SK-N-SH treated with all-trans-retinoic acid at 6 μM for 48 hours (cell line): ENCODE measurements around the gene LYPD6B.

ENCODE experiments used
- ATAC-seq: fragments of 200-7000 bp; cut with Tn5 transposase; 3 replicates; pipeline ENCODE4 v1.9.1; 2020; ENCODE audit warnings: mild to moderate bottlenecking, moderate library complexity
- ARNTL ChIP-seq: fragments of 450-650 bp; formaldehyde crosslinking; IDR thresholded peaks from 2 replicates; pipeline ENCODE4 v1.5.0; 2020; ENCODE audit warnings: low read depth, mild to moderate bottlenecking, moderate library complexity, borderline replicate concordance
- BACH2 ChIP-seq: fragments of 250-450 bp; sonication (Bioruptor Pico); IDR thresholded peaks from 2 replicates; pipeline ENCODE4 v1.9.0; 2021; ENCODE audit warnings: mild to moderate bottlenecking, borderline replicate concordance
- CSDC2 ChIP-seq: fragments of 250-450 bp; sonication (Bioruptor Pico); IDR thresholded peaks from 2 replicates; pipeline ENCODE4 v1.5.0; 2020; ENCODE audit warnings: mild to moderate bottlenecking, moderate library complexity
- ESRRG ChIP-seq: fragments of 250-450 bp; sonication (Bioruptor Pico); IDR thresholded peaks from 2 replicates; pipeline ENCODE4 v1.6.1; 2021; ENCODE audit warnings: mild to moderate bottlenecking
- GLIS3 ChIP-seq: fragments of 250-450 bp; sonication (Bioruptor Pico); IDR thresholded peaks from 2 replicates; pipeline ENCODE4 v1.5.0; 2020; ENCODE audit warnings: mild to moderate bottlenecking, moderate library complexity
- ISL1 ChIP-seq: fragments of 250-450 bp; sonication (Bioruptor Pico); IDR thresholded peaks from 2 replicates; pipeline ENCODE4 v2.1.2; 2022; ENCODE audit warnings: mild to moderate bottlenecking, moderate library complexity
- OSR1 ChIP-seq: fragments of 250-450 bp; sonication (Bioruptor Pico); IDR thresholded peaks from 2 replicates; pipeline ENCODE4 v1.8.0; 2022; ENCODE audit warnings: moderate library complexity, mild to moderate bottlenecking, inconsistent platforms
- PPARA ChIP-seq: fragments of 250-450 bp; sonication (Bioruptor Pico); IDR thresholded peaks from 2 replicates; pipeline ENCODE4 v1.5.0; 2020; ENCODE audit warnings: mild to moderate bottlenecking, borderline replicate concordance
- RARB ChIP-seq: fragments of 250-450 bp; sonication (Bioruptor Pico); IDR thresholded peaks from 2 replicates; pipeline ENCODE4 v1.8.0; 2021; ENCODE audit warnings: mild to moderate bottlenecking, moderate library complexity
- SNAI2 ChIP-seq: fragments of 250-450 bp; sonication (Bioruptor Pico); IDR thresholded peaks from 2 replicates; pipeline ENCODE4 v1.5.0; 2020; ENCODE audit warnings: mild to moderate bottlenecking, moderate library complexity
- TCF4 ChIP-seq: fragments of 250-450 bp; sonication (Bioruptor Pico); IDR thresholded peaks from 2 replicates; pipeline ENCODE4 v1.8.0; 2021; ENCODE audit warnings: mild to moderate bottlenecking, moderate library complexity, borderline replicate concordance
- TOX ChIP-seq: fragments of 250-450 bp; sonication (Bioruptor Pico); IDR thresholded peaks from 2 replicates; pipeline ENCODE4 v1.8.0; 2021; ENCODE audit warnings: mild to moderate bottlenecking, moderate library complexity, borderline replicate concordance
- ZC3H10 ChIP-seq: fragments of 250-450 bp; sonication (Bioruptor Pico); IDR thresholded peaks from 2 replicates; pipeline ENCODE4 v1.5.1; 2021; ENCODE audit warnings: mild to moderate bottlenecking, moderate library complexity
- ZFP3 ChIP-seq: fragments of 250-450 bp; sonication (Bioruptor Pico); IDR thresholded peaks from 2 replicates; pipeline ENCODE4 v1.5.0; 2020; ENCODE audit warnings: mild to moderate bottlenecking, moderate library complexity
- ZFP30 ChIP-seq: fragments of 450-650 bp; formaldehyde crosslinking; IDR thresholded peaks from 2 replicates; pipeline ENCODE4 v1.5.0; 2022; ENCODE audit warnings: mild to moderate bottlenecking, moderate library complexity
- ZNF565 ChIP-seq: fragments of 450-650 bp; formaldehyde crosslinking; conservative IDR thresholded peaks from 2 replicates; pipeline ENCODE4 v1.5.0; 2020; ENCODE audit warnings: low read depth, mild to moderate bottlenecking, moderate library complexity
- ZNF70 ChIP-seq: fragments of 450-650 bp; formaldehyde crosslinking; IDR thresholded peaks from 2 replicates; pipeline ENCODE4 v1.5.0; 2020; ENCODE audit warnings: mild to moderate bottlenecking, moderate library complexity
- ZNF8 ChIP-seq: fragments of 450-650 bp; formaldehyde crosslinking; IDR thresholded peaks from 2 replicates; pipeline ENCODE4 v1.5.0; 2020; ENCODE audit warnings: mild to moderate bottlenecking, moderate library complexity
- TF ChIP-seq, protein P1 (sequence below): fragments of 250-450 bp; sonication (Bioruptor Pico); IDR thresholded peaks from 2 replicates; pipeline ENCODE4 v1.8.0; 2021; ENCODE audit warnings: low read depth, mild to moderate bottlenecking, moderate library complexity, borderline replicate concordance
- TF ChIP-seq, protein P2 (sequence below): fragments of 250-450 bp; sonication (Bioruptor Pico); IDR thresholded peaks from 2 replicates; pipeline ENCODE4 v1.5.1; 2020; ENCODE audit warnings: low read depth, mild to moderate bottlenecking, moderate library complexity
- TF ChIP-seq, protein P3 (sequence below): fragments of 250-450 bp; sonication (Bioruptor Pico); IDR thresholded peaks from 2 replicates; pipeline ENCODE4 v1.5.1; 2021; ENCODE audit warnings: mild to moderate bottlenecking, moderate library complexity
- TF ChIP-seq, protein P4 (sequence below): fragments of 250-450 bp; sonication (Bioruptor Pico); IDR thresholded peaks from 2 replicates; pipeline ENCODE4 v1.5.0; 2020; ENCODE audit warnings: mild to moderate bottlenecking, moderate library complexity

Gene LYPD6B

DNA sequence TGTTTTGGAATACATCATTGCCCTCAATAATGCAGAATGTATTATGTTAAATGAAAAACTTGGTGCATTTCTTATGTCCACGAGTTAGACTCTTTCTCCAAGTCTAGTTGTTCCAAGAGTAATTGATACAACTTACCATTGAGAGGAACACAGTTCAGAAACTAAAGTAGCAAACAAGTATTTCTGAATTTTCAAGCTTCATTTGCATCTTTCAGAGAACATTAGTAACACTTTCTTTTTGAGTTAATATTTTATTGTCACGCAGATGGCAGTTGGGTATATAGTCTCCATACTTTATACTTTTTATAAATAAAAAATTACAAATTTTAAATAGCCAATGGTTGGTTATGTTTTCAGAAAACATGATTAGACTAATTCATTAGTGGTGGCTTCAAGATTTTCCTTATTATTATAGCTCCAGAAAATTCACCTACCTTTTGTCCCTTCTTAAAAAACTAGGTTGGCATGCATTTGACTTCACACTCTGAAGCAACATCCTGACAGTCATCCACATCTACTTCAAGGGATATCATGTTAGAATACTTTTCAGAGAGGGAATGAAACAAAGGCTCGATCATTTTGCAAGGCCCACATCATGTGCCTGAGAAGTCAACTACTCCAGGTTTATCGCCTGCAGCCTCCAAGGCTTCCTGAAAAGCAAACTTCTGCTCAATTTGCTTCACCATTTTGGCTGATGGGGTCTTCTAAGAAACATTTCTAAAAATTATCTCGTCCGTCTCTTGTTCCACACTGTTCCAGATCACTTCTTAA, 29.9 kb downstream of the LYPD6B start:
- ATAC-seq, result no peak

DNA sequence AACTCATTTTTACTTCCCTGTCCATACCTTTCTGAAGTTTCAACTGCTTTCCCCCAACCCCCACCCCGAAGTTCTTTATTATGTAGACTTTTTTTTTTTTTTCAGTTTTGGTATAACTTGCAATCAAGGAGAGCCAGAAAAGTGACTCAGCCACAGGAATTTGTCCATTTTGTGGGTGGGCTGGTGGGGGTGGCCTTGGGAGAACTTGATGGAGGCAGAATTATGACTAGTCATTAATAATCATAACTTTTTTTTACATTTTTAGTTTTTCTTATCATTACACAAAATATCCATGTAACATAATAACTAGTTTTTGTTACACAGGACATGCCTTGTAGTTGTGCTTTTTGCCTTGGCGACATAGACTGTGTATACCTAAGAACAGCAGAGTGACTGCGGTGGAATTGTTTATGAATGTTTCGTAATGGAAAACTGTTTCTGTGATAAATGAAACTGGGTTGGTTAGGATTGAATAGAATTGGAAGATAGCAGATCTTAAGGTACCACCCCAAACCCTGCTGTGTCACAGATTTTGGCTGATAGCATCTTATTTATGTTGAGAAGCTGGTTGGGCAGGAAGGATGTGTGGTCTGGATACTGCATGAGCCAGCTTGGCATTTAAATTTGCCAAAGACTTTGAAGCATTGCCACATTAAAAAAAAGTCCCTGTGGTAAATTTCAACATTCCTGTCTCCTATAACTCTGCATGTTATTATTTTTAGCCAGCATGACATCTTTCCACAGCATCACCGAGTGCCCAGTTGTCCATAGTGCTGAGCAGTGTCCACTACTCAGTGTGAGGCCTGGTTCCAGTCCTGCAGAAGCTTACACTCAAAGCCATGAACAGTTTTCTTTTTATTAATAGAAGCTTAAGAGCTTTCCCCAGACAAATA, 30.7 kb downstream of the LYPD6B start:
- TF ChIP-seq TCF4 (no peak), ZC3H10 (CRISPR knock-in tag) (no peak), PPARA (CRISPR knock-in tag) (no peak), ISL1 (CRISPR knock-in tag) (peak; percentile 79), ESRRG (CRISPR knock-in tag) (no peak), ARNTL (CRISPR knock-in tag) (no peak), ZFP3 (CRISPR knock-in tag) (0 out of 2 replicates have a peak, but pooled peaks have one; percentile 20), CSDC2 (CRISPR knock-in tag) (0 out of 2 replicates have a peak, but pooled peaks have one; percentile 54), ZNF70 (CRISPR knock-in tag) (no peak), ZNF8 (no peak), OSR1 (CRISPR knock-in tag) (no peak), GLIS3 (0 out of 2 replicates have a peak, but pooled peaks have one; percentile 44), ZFP30 (CRISPR knock-in tag) (no peak), ZNF565 (CRISPR knock-in tag) (no peak)
- TF ChIP-seq, protein P1, sequence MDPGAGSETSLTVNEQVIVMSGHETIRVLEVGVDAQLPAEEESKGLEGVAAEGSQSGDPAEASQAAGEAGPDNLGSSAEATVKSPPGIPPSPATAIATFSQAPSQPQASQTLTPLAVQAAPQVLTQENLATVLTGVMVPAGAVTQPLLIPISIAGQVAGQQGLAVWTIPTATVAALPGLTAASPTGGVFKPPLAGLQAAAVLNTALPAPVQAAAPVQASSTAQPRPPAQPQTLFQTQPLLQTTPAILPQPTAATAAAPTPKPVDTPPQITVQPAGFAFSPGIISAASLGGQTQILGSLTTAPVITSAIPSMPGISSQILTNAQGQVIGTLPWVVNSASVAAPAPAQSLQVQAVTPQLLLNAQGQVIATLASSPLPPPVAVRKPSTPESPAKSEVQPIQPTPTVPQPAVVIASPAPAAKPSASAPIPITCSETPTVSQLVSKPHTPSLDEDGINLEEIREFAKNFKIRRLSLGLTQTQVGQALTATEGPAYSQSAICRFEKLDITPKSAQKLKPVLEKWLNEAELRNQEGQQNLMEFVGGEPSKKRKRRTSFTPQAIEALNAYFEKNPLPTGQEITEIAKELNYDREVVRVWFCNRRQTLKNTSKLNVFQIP (CRISPR knock-in tag), result no peak
- TF ChIP-seq, protein P2, sequence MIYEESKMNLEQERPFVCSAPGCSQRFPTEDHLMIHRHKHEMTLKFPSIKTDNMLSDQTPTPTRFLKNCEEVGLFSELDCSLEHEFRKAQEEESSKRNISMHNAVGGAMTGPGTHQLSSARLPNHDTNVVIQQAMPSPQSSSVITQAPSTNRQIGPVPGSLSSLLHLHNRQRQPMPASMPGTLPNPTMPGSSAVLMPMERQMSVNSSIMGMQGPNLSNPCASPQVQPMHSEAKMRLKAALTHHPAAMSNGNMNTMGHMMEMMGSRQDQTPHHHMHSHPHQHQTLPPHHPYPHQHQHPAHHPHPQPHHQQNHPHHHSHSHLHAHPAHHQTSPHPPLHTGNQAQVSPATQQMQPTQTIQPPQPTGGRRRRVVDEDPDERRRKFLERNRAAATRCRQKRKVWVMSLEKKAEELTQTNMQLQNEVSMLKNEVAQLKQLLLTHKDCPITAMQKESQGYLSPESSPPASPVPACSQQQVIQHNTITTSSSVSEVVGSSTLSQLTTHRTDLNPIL (CRISPR knock-in tag), result 0 out of 2 replicates have a peak, but pooled peaks have one; percentile 10
- TF ChIP-seq, protein P3, sequence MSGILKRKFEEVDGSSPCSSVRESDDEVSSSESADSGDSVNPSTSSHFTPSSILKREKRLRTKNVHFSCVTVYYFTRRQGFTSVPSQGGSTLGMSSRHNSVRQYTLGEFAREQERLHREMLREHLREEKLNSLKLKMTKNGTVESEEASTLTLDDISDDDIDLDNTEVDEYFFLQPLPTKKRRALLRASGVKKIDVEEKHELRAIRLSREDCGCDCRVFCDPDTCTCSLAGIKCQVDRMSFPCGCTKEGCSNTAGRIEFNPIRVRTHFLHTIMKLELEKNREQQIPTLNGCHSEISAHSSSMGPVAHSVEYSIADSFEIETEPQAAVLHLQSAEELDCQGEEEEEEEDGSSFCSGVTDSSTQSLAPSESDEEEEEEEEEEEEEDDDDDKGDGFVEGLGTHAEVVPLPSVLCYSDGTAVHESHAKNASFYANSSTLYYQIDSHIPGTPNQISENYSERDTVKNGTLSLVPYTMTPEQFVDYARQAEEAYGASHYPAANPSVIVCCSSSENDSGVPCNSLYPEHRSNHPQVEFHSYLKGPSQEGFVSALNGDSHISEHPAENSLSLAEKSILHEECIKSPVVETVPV, result no peak
- TF ChIP-seq, protein P4, sequence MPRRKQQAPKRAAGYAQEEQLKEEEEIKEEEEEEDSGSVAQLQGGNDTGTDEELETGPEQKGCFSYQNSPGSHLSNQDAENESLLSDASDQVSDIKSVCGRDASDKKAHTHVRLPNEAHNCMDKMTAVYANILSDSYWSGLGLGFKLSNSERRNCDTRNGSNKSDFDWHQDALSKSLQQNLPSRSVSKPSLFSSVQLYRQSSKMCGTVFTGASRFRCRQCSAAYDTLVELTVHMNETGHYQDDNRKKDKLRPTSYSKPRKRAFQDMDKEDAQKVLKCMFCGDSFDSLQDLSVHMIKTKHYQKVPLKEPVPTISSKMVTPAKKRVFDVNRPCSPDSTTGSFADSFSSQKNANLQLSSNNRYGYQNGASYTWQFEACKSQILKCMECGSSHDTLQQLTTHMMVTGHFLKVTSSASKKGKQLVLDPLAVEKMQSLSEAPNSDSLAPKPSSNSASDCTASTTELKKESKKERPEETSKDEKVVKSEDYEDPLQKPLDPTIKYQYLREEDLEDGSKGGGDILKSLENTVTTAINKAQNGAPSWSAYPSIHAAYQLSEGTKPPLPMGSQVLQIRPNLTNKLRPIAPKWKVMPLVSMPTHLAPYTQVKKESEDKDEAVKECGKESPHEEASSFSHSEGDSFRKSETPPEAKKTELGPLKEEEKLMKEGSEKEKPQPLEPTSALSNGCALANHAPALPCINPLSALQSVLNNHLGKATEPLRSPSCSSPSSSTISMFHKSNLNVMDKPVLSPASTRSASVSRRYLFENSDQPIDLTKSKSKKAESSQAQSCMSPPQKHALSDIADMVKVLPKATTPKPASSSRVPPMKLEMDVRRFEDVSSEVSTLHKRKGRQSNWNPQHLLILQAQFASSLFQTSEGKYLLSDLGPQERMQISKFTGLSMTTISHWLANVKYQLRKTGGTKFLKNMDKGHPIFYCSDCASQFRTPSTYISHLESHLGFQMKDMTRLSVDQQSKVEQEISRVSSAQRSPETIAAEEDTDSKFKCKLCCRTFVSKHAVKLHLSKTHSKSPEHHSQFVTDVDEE (CRISPR knock-in tag), result no peak
- peak; percentile 91 for ATAC-seq

More for the DNA sequence above, 29.9 kb downstream of the LYPD6B start:
- TF ChIP-seq RARB (CRISPR knock-in tag), result no peak
- 0 out of 2 replicates have a peak, but pooled peaks have one; percentile 39 for TF ChIP-seq CSDC2 (CRISPR knock-in tag)

DNA sequence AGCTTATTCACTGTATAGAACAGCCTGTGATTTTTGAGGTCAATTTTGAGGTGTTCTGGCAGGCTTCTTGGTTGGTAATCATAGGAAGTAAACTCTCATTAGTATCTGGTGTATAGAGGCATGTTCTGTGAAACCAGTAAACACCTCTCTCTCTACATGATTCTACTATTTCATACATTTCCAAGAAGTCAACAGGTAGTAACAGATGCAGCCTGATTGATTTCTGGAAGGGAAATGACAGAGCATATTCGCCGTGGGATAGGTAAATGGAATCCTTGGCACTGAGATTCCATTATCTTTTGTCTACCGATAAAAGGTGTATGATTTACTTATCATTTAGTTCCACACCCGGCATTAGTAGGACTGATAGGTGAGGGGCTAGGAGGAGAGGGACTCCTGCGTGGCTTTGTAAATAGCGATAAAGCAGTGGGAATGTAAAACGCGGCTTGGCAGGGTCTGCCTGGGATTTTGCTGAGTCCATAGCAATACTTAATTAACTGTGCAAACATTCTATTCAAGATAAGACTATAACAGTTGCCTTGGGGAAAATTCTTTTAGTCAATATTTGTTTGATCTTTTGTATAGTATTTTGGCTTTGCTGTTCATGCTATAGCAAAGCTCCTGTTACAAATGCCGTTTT, 32.3 kb downstream of the LYPD6B start:
- no peak for ATAC-seq
- TF ChIP-seq ISL1 (CRISPR knock-in tag) (no peak), CSDC2 (CRISPR knock-in tag) (no peak), SNAI2 (no peak), TOX (CRISPR knock-in tag) (no peak), BACH2 (CRISPR knock-in tag) (no peak)
- TF ChIP-seq, protein P4 (CRISPR knock-in tag), result no peak
- TF ChIP-seq, protein P1 (CRISPR knock-in tag), result no peak
